Endodermal cell (in vitro differentiated cells): ENCODE results near the gene INSL4. TPM values are rescaled to one million over a fixed set of nuclear protein-coding genes. Genes with fewer than 3 reads are reported as not detected.

Experiments
- DNase-seq: peaks from one replicate; pipeline ENCODE4 v3.0.0-alpha.2; 2017
- H3K27ac ChIP-seq: 2 replicates; pipeline ENCODE4 v1.5.1; 2013; ENCODE audit warnings: mild to moderate bottlenecking, low read depth, low read length, moderate library complexity
- H3K27me3 ChIP-seq: 2 replicates; pipeline ENCODE4 v1.6.1; 2013; ENCODE audit warnings: mild to moderate bottlenecking, low read length, moderate library complexity; ENCODE audit not compliant: insufficient read depth, control insufficient read depth, poor library complexity, severe bottlenecking
- H3K36me3 ChIP-seq: 2 replicates; pipeline ENCODE4 v1.7.0; 2013; ENCODE audit warnings: mild to moderate bottlenecking, low read length, moderate library complexity; ENCODE audit not compliant: control insufficient read depth, insufficient read depth
- H3K4me1 ChIP-seq: one replicate; pipeline ENCODE4 v1.7.0; 2013; ENCODE audit warnings: low read length; ENCODE audit not compliant: control insufficient read depth, insufficient read depth
- H3K4me3 ChIP-seq: 2 replicates; pipeline ENCODE4 v1.5.1; 2013; ENCODE audit warnings: mild to moderate bottlenecking, low read length, moderate library complexity
- H3K9ac ChIP-seq: 2 replicates; pipeline ENCODE4 v1.6.1; 2013; ENCODE audit warnings: mild to moderate bottlenecking, low read length, moderate library complexity; ENCODE audit not compliant: poor library complexity, severe bottlenecking; ENCODE audit errors: extremely low read depth
- H3K9me3 ChIP-seq: 2 replicates; pipeline ENCODE4 v1.6.1; 2013; ENCODE audit warnings: mild to moderate bottlenecking, low read length, moderate library complexity; ENCODE audit not compliant: control insufficient read depth
- H3K27ac Mint-ChIP-seq: 2 replicates; pipeline ENCODE4 v1.8.0; 2020; ENCODE audit warnings: mixed read lengths
- H3K27me3 Mint-ChIP-seq: 2 replicates; pipeline ENCODE4 v1.8.0; 2021; ENCODE audit warnings: mild to moderate bottlenecking, mixed read lengths; ENCODE audit not compliant: insufficient read depth
- H3K36me3 Mint-ChIP-seq: 2 replicates; pipeline ENCODE4 v1.8.0; 2020; ENCODE audit warnings: low read depth, mixed read lengths
- H3K4me1 Mint-ChIP-seq: 2 replicates; pipeline ENCODE4 v1.8.0; 2020; ENCODE audit warnings: mixed read lengths
- H3K4me3 Mint-ChIP-seq: 2 replicates; pipeline ENCODE4 v1.8.0; 2020; ENCODE audit warnings: mild to moderate bottlenecking, moderate library complexity, mixed read lengths
- H3K9me3 Mint-ChIP-seq: 2 replicates; pipeline ENCODE4 v1.8.0; 2020; ENCODE audit warnings: mild to moderate bottlenecking, mixed read lengths
- CTCF ChIP-seq: fragments of 200-600 bp; sonication (generic); conservative IDR thresholded peaks from 2 replicates; pipeline ENCODE4 v1.5.0; 2021; ENCODE audit warnings: antibody characterized with exemption, mild to moderate bottlenecking
- WGBS, 2 experiments: methylation state at CpG; one replicate each; pipeline versions ENCODE4 v1.1.5 to v1.1.7; 2013; ENCODE audit warnings: missing lambda C conversion rate in 2 of 2, mixed read lengths in 1 of 2; ENCODE audit not compliant: insufficient coverage in 1 of 2, insufficient read length in 1 of 2; 5-methylcytosine and 5-hydroxymethylcytosine counted together
- long read RNA-seq, 4 experiments: library from polyadenylated mRNA in 2 of 4; library from RNA in 1 of 4; library from capped mRNA in 1 of 4; stranded (forward) in 3 of 4; unstranded in 1 of 4; transcript quantifications; one replicate each; pipeline ENCODE4 v2.0.0, GENCODE V29; 2020 to 2021; ENCODE audit warnings: inconsistent platforms in 1 of 4
- polyA plus RNA-seq, 2 experiments: library from polyadenylated mRNA; stranded (reverse); fragments of 50-300 nt; gene quantifications; one replicate each; pipeline ENCODE4 v1.2.3, GENCODE V29; 2013
- total RNA-seq, 2 donors: library from RNA; stranded (reverse); fragmentation: NEBNext Ultra II Directional in 1 of 2; extraction: Animal tissue kit (Norgen Biotek cat#: 25700) in 1 of 2; gene quantifications; 2 replicates in 1 of 2; 3 replicates in 1 of 2; pipeline ENCODE4 v1.2.1, GENCODE V29; 2021

INSL4 gene
- total RNA-seq: not detected
- not detected for polyA plus RNA-seq (2013, experiment 1 of 2)
- polyA plus RNA-seq (2013, experiment 2 of 2): not detected
- long read RNA-seq, experiment 1: 0 reads
- long read RNA-seq, experiment 2: 0 reads
- long read RNA-seq, experiment 3: 0 reads
- long read RNA-seq, experiment 4: 0 reads

- H3K27me3 ChIP-seq: peaks cover 23% of the 10 kb centered on the region
- no peak within 1 kb of the TSS for H3K9ac ChIP-seq
- H3K36me3 ChIP-seq: no peaks in the 10 kb centered on the region
- TF ChIP-seq CTCF: no peak
- peaks cover 23% of the 10 kb centered on the region for H3K9me3 ChIP-seq
- no peak for DNase-seq
- Mint-ChIP-seq H3K27ac (no peak within 1 kb of the TSS), H3K4me3 (no peak within 1 kb of the TSS), H3K27me3 (peaks cover 39% of the 10 kb centered on the region), H3K4me1 (no peaks in the 10 kb centered on the region), H3K36me3 (peaks cover 2% of the 10 kb centered on the region), H3K9me3 (peaks cover 21% of the 10 kb centered on the region)
- H3K27ac ChIP-seq: no peak within 1 kb of the TSS
- no peaks in the 10 kb centered on the region for H3K4me1 ChIP-seq
- no peak within 1 kb of the TSS for H3K4me3 ChIP-seq
- 93 to 100% methylated on average over 1 to 2 of the region's 2 CpGs for WGBS, 2 experiments
Measured at GRCh38 chr9:5231212-5231611, at the start of gene INSL4. TSS of gene INSL4 (plus strand) at chr9:5231419. CDS start at chr9:5231524, 105 bp downstream.

- no peaks in the 10 kb centered on the region for H3K4me1 Mint-ChIP-seq
- no peak for DNase-seq
- H3K27ac Mint-ChIP-seq: no peak overlapping the region
- peaks cover 15% of the 10 kb centered on the region for H3K9me3 Mint-ChIP-seq
- Histone ChIP-seq H3K9me3 (no peaks in the 10 kb centered on the region), H3K27ac (no peak overlapping the region), H3K36me3 (no peaks in the 10 kb centered on the region), H3K4me3 (no peak overlapping the region), H3K4me1 (no peaks in the 10 kb centered on the region), H3K9ac (no peak overlapping the region), H3K27me3 (no peaks in the 10 kb centered on the region)
- TF ChIP-seq CTCF: no peak
- H3K4me3 Mint-ChIP-seq: no peak overlapping the region
- 88 to 96% methylated on average over 1 to 2 of the region's 2 CpGs for WGBS, 2 experiments
- no peaks in the 10 kb centered on the region for H3K27me3 Mint-ChIP-seq
- H3K36me3 Mint-ChIP-seq: no peaks in the 10 kb centered on the region
Measured at GRCh38 chr9:5184776-5185175, 46.4 kb upstream of the INSL4 start.

GRCh38 chr9:5185220-5185840, 45.9 kb upstream of the INSL4 start, which contains the start of gene INSL6:
TSS of gene INSL6 (minus strand) at chr9:5185639. CDS start at chr9:5185602, 37 bp downstream.
- Histone ChIP-seq H3K4me3 (no peak within 1 kb of the TSS), H3K36me3 (no peaks in the 10 kb centered on the region), H3K27me3 (no peaks in the 10 kb centered on the region), H3K27ac (no peak within 1 kb of the TSS), H3K9me3 (no peaks in the 10 kb centered on the region), H3K4me1 (no peaks in the 10 kb centered on the region), H3K9ac (no peak within 1 kb of the TSS)
- no peak within 1 kb of the TSS for H3K4me3 Mint-ChIP-seq
- no peaks in the 10 kb centered on the region for H3K27me3 Mint-ChIP-seq
- DNase-seq: peak; percentile 49
- TF ChIP-seq CTCF: no peak
- WGBS, 2 experiments: 95 to 97% methylated on average over 37 to 44 of the region's 44 CpGs
- no peaks in the 10 kb centered on the region for H3K4me1 Mint-ChIP-seq
- peaks cover 9% of the 10 kb centered on the region for H3K9me3 Mint-ChIP-seq
- H3K36me3 Mint-ChIP-seq: no peaks in the 10 kb centered on the region
- no peak within 1 kb of the TSS for H3K27ac Mint-ChIP-seq
